H1 (cell line): ENCODE data around the gene ADAMTS16. TPM values are rescaled to one million over a fixed set of nuclear protein-coding genes. Genes with fewer than 3 reads are reported as not detected.

Source experiments
- CTCF ChIA-PET: fragments of 300-600 bp; sonication (Branson Sonifier 250); formaldehyde crosslinking; loops from one replicate; lab custom pipeline; 2021; ENCODE audit not compliant: partially characterized antibody; lab: Charles Lee
- POLR2A ChIA-PET: fragments of 300-600 bp; sonication (Branson Sonifier 250); formaldehyde crosslinking; loops from one replicate; lab custom pipeline; 2021; ENCODE audit warnings: inconsistent platforms; ENCODE audit not compliant: partially characterized antibody; lab: Charles Lee
- DNase-seq, 2 experiments: peaks; one replicate each; pipeline versions ENCODE4 v3.0.0 to v3.0.0-alpha.2; 2010 to 2022; ENCODE audit warnings: low spot score in 2 of 2, low read depth in 1 of 2, mixed read lengths in 1 of 2
- FAIRE-seq: peaks from 2 replicates; lab custom pipeline; 2011; peaks lifted over from hg19 to GRCh38; lab: Jason Lieb, UNC
- H2AFZ ChIP-seq: 2 replicates; pipeline ENCODE4 v1.8.1; 2012; ENCODE audit warnings: low read length, inconsistent platforms
- H2AK5ac ChIP-seq: 2 replicates; pipeline ENCODE4 v1.6.1; 2013; ENCODE audit warnings: low read depth, low read length
- H2BK120ac ChIP-seq: replicated peaks from 2 replicates; pipeline ENCODE3; 2013; ENCODE audit warnings: low read depth, low read length, inconsistent platforms
- H2BK12ac ChIP-seq: 2 replicates; pipeline ENCODE4 v1.6.1; 2013; ENCODE audit warnings: low read depth, low read length
- H2BK15ac ChIP-seq: 2 replicates; pipeline ENCODE4 v1.6.1; 2013; ENCODE audit warnings: low read length
- H2BK20ac ChIP-seq: 2 replicates; pipeline ENCODE4 v1.6.1; 2013; ENCODE audit warnings: low read length
- H2BK5ac ChIP-seq: 2 replicates; pipeline ENCODE4 v1.6.1; 2013; ENCODE audit warnings: low read depth, low read length
- H3K14ac ChIP-seq: 2 replicates; pipeline ENCODE4 v1.6.1; 2013; ENCODE audit warnings: inconsistent platforms; ENCODE audit not compliant: insufficient read length
- H3K18ac ChIP-seq: 2 replicates; pipeline ENCODE4 v1.6.1; 2013; ENCODE audit warnings: low read length; ENCODE audit errors: extremely low read depth
- H3K23ac ChIP-seq: 2 replicates; pipeline ENCODE4 v1.6.1; 2013; ENCODE audit warnings: inconsistent platforms; ENCODE audit not compliant: insufficient read length
- H3K23me2 ChIP-seq: 2 replicates; pipeline ENCODE4 v1.6.1; 2013; ENCODE audit warnings: low read depth, low read length
- H3K27ac ChIP-seq: 2 replicates; pipeline ENCODE4 v1.6.1; 2011; ENCODE audit warnings: low read depth, low read length, inconsistent platforms
- H3K27me3 ChIP-seq, 4 experiments: replicated peaks in 1 of 4; 1 replicate in 1 of 4; 2 replicates in 3 of 4; pipeline versions ENCODE4 v1.6.1 to v1.8.1; 2011 to 2013; ENCODE audit warnings: low read length in 3 of 4, mild to moderate bottlenecking in 3 of 4, inconsistent platforms in 2 of 4, mixed read lengths in 2 of 4, moderate library complexity in 1 of 4; ENCODE audit not compliant: control insufficient read depth in 3 of 4, insufficient read depth in 3 of 4; ENCODE audit errors: extremely low read depth in 1 of 4
- H3K36me3 ChIP-seq, 4 experiments: 2 replicates each; pipeline versions ENCODE4 v1.6.1 to v1.8.1; 2011 to 2013; ENCODE audit warnings: mild to moderate bottlenecking in 4 of 4, low read length in 3 of 4, moderate library complexity in 2 of 4, control low read depth in 1 of 4, inconsistent platforms in 1 of 4; ENCODE audit not compliant: insufficient read depth in 4 of 4, control insufficient read depth in 2 of 4
- H3K4ac ChIP-seq: replicated peaks from 2 replicates; pipeline ENCODE3; 2013; ENCODE audit warnings: low read length, low read depth, mixed read lengths, inconsistent platforms; ENCODE audit not compliant: insufficient read length
- H3K4me1 ChIP-seq, 4 experiments: replicated peaks in 1 of 4; 1 replicate in 1 of 4; 2 replicates in 3 of 4; pipeline versions ENCODE4 v1.6.1 to v1.8.1; 2011 to 2013; ENCODE audit warnings: low read length in 3 of 4, inconsistent platforms in 2 of 4, mixed read lengths in 1 of 4; ENCODE audit not compliant: insufficient read depth in 4 of 4, control insufficient read depth in 3 of 4
- H3K4me2 ChIP-seq, 2 experiments: 2 replicates each; pipeline versions ENCODE4 v1.6.1 to v1.8.1; 2011 to 2013; ENCODE audit warnings: low read depth in 2 of 2, low read length in 2 of 2, control low read depth in 1 of 2, inconsistent platforms in 1 of 2, mild to moderate bottlenecking in 1 of 2; ENCODE audit not compliant: insufficient read depth in 1 of 2
- H3K4me3 ChIP-seq, 4 experiments: fragments of 200-600, 300-600 bp in 1 of 4; sonication (generic), shearing (Covaris generic), sonication (Bioruptor Twin) in 1 of 4; 2 replicates each; pipeline versions ENCODE4 v1.5.1 to v1.8.1; 2011 to 2016; ENCODE audit warnings: low read length in 4 of 4, low read depth in 3 of 4, control low read depth in 2 of 4, inconsistent platforms in 2 of 4, mild to moderate bottlenecking in 2 of 4, mixed read lengths in 1 of 4, moderate library complexity in 1 of 4; ENCODE audit not compliant: insufficient read depth in 2 of 4; ENCODE audit errors: extremely low read depth in 1 of 4
- H3K56ac ChIP-seq: replicated peaks from 2 replicates; pipeline ENCODE3; 2013; ENCODE audit warnings: low read depth, mild to moderate bottlenecking, mixed read lengths, low read length, inconsistent platforms; ENCODE audit not compliant: insufficient read length
- H3K79me1 ChIP-seq: 2 replicates; pipeline ENCODE4 v1.6.1; 2013; ENCODE audit warnings: low read depth, low read length, control low read depth
- H3K79me2 ChIP-seq, 2 experiments: 2 replicates each; pipeline versions ENCODE4 v1.6.1 to v1.8.1; 2012 to 2013; ENCODE audit warnings: low read length in 2 of 2, mild to moderate bottlenecking in 2 of 2, inconsistent platforms in 1 of 2; ENCODE audit not compliant: insufficient read depth in 2 of 2, control insufficient read depth in 1 of 2
- H3K9ac ChIP-seq, 4 experiments: replicated peaks in 1 of 4; 1 replicate in 1 of 4; 2 replicates in 3 of 4; pipeline versions ENCODE4 v1.6.1 to v1.8.1; 2011 to 2013; ENCODE audit warnings: low read depth in 3 of 4, low read length in 3 of 4, control low read depth in 2 of 4, mild to moderate bottlenecking in 2 of 4, moderate library complexity in 2 of 4, inconsistent platforms in 1 of 4; ENCODE audit errors: extremely low read depth in 1 of 4
- H3K9me3 ChIP-seq, 2 experiments: 2 replicates each; pipeline versions ENCODE4 v1.6.1 to v1.8.1; 2012 to 2013; ENCODE audit warnings: mild to moderate bottlenecking in 2 of 2, moderate library complexity in 2 of 2, control low read depth in 1 of 2, inconsistent platforms in 1 of 2, low read depth in 1 of 2, low read length in 1 of 2, mixed read lengths in 1 of 2; ENCODE audit not compliant: insufficient read depth in 2 of 2
- H4K20me1 ChIP-seq, 2 experiments: replicated peaks in 1 of 2; 2 replicates each; pipeline versions ENCODE3 to v1.8.1; 2011 to 2013; ENCODE audit warnings: inconsistent platforms in 2 of 2, low read length in 2 of 2, mild to moderate bottlenecking in 1 of 2; ENCODE audit not compliant: insufficient read depth in 2 of 2, control insufficient read depth in 1 of 2
- H4K5ac ChIP-seq: 2 replicates; pipeline ENCODE4 v1.6.1; 2013; ENCODE audit warnings: low read length, low read depth, mixed read lengths, inconsistent platforms; ENCODE audit not compliant: insufficient read length
- H4K8ac ChIP-seq: 2 replicates; pipeline ENCODE4 v1.8.0; 2013; ENCODE audit warnings: mild to moderate bottlenecking, moderate library complexity, low read length, inconsistent platforms; ENCODE audit not compliant: insufficient read depth; ENCODE audit errors: extremely low read depth
- H4K91ac ChIP-seq: replicated peaks from 2 replicates; pipeline ENCODE3; 2013; ENCODE audit warnings: low read length, mixed read lengths, inconsistent platforms; ENCODE audit not compliant: insufficient read length
- CTBP2 ChIP-seq: IDR thresholded peaks from 2 replicates; pipeline ENCODE4 v1.7.0; 2011; ENCODE audit warnings: borderline replicate concordance, mild to moderate bottlenecking, moderate library complexity, mixed read lengths, low read length; ENCODE audit not compliant: insufficient read depth, insufficient read length
- EZH2 ChIP-seq: fragments of 200-600 bp; sonication (generic); IDR thresholded peaks from 2 replicates; pipeline ENCODE4 v1.7.1; 2012; ENCODE audit warnings: low read depth, mild to moderate bottlenecking, moderate library complexity, low read length, inconsistent platforms; ENCODE audit not compliant: severe bottlenecking
- JUN ChIP-seq: IDR thresholded peaks from 2 replicates; pipeline ENCODE4 v1.6.1; 2011; ENCODE audit warnings: low read depth, mild to moderate bottlenecking, improper control_type of control experiment, low read length
- KDM4A ChIP-seq: IDR thresholded peaks from one replicate; pipeline ENCODE4 v1.7.1; 2012; ENCODE audit warnings: low read depth, mild to moderate bottlenecking, moderate library complexity, low read length, inconsistent platforms; ENCODE audit not compliant: severe bottlenecking
- KDM5A ChIP-seq: fragments of 200-600 bp; IDR thresholded peaks from 2 replicates; pipeline ENCODE4 v1.7.1; 2012; ENCODE audit warnings: mild to moderate bottlenecking, low read length, inconsistent platforms, mixed read lengths
- NRF1 ChIP-seq: IDR thresholded peaks from 2 replicates; pipeline ENCODE4 v1.6.1; 2011; ENCODE audit warnings: mild to moderate bottlenecking, low read depth, low read length, improper control_type of control experiment
- POLR2A ChIP-seq, 2 experiments: IDR thresholded peaks; 1 replicate in 1 of 2; 2 replicates in 1 of 2; pipeline ENCODE4 v1.6.1; 2011; ENCODE audit warnings: low read depth in 2 of 2, low read length in 2 of 2, mild to moderate bottlenecking in 2 of 2; ENCODE audit errors: control extremely low read depth in 1 of 2
- RNF2 ChIP-seq: fragments of 200-900, 300-1000 bp; sonication (generic); IDR thresholded peaks from 2 replicates; pipeline ENCODE4 v1.7.1; 2016; ENCODE audit warnings: borderline replicate concordance, low read depth, mild to moderate bottlenecking, antibody characterized with exemption, low read length; ENCODE audit not compliant: poor library complexity, severe bottlenecking; ENCODE audit errors: missing control alignments
- SIN3A ChIP-seq, 2 experiments: IDR thresholded peaks in 1 of 2; conservative IDR thresholded peaks in 1 of 2; 2 replicates each; pipeline ENCODE4 v1.6.1; 2011 to 2012; ENCODE audit warnings: low read length in 2 of 2, improper control_type of control experiment in 1 of 2, low read depth in 1 of 2, mild to moderate bottlenecking in 1 of 2
- TAF1 ChIP-seq: IDR thresholded peaks from 2 replicates; pipeline ENCODE4 v1.6.1; 2011; ENCODE audit warnings: mild to moderate bottlenecking, low read depth, low read length
- TBP ChIP-seq: IDR thresholded peaks from 2 replicates; pipeline ENCODE4 v1.6.1; 2011; ENCODE audit warnings: low read depth, low read length, improper control_type of control experiment
- WGBS, 2 experiments: shearing (Covaris generic) in 1 of 2; methylation state at CpG; one replicate each; pipeline versions ENCODE4 v1.1.6 to v1.1.7; 2013 to 2015; ENCODE audit warnings: low lambda C conversion rate in 2 of 2, mixed read lengths in 2 of 2, inconsistent platforms in 1 of 2, low coverage in 1 of 2, missing lambda C conversion rate in 1 of 2; ENCODE audit not compliant: insufficient replicate concordance in 2 of 2, insufficient coverage in 1 of 2, insufficient read length in 1 of 2; ENCODE audit errors: extremely low coverage in 1 of 2, missing lambda C conversion rate in 1 of 2; 5-methylcytosine and 5-hydroxymethylcytosine counted together
- polyA plus RNA-seq, 7 experiments: library from polyadenylated mRNA; depleted of rRNA in 3 of 7; stranded (reverse) in 5 of 7; unstranded in 2 of 7; fragments of >200 nt in 5 of 7; fragments of 200-250 nt in 2 of 7; gene quantifications; 1 replicate in 5 of 7; 2 replicates in 1 of 7; 4 replicates in 1 of 7; pipeline versions ENCODE4 v1.2.1 to v1.2.3, GENCODE V29; 2011 to 2013; ENCODE audit warnings: missing spikeins in 2 of 7, mixed read lengths in 2 of 7
- total RNA-seq: library from RNA; stranded (reverse); fragmentation: NEBNext Ultra II Directional; extraction: Animal tissue kit (Norgen Biotek cat#: 25700); gene quantifications from 2 replicates; pipeline ENCODE4 v1.2.1, GENCODE V29; 2021

Gene ADAMTS16
- total and polyA plus RNA-seq, 2 of the 8 experiments (the other 6 are each of a cell fraction or from before 2014, with no cell fraction given) = 3.7 to 16.0 TPM

DNA sequence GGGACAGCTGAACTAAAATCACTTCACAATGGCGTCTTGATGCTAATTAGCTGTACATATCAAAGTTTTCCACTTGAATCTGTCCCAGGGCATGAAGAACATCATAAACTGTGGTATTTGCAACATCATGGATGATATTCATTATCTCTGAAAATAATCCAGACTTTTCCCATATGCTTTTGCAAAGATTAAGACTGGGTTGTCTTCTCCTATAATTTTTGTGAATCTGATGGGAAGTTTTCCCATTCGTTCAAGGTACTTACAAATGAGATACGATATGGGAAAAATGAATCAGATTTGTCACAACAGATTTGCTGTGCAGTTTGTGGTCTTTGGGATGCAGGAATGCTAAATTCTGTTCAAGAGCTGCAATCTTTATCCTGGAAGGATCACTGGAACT, 17.4 kb upstream of the ADAMTS16 start:
- Histone ChIP-seq H3K9ac (no peak overlapping the region), H3K4ac (no peak overlapping the region), H3K79me2 (no peaks in the 10 kb centered on the region), H2BK12ac (no peak overlapping the region), H4K8ac (no peak overlapping the region), H3K18ac (no peak overlapping the region), H3K36me3 (no peaks in the 10 kb centered on the region), H2BK15ac (no peak overlapping the region), H3K4me1 (no peaks in the 10 kb centered on the region), H2BK5ac (no peak overlapping the region), H3K4me3 (no peak overlapping the region), H2AFZ (no peak overlapping the region), H2AK5ac (no peak overlapping the region), H3K27ac (no peak overlapping the region), H2BK20ac (no peak overlapping the region), H3K4me2 (no peak overlapping the region), H3K27me3 (no peaks in the 10 kb centered on the region; a peak in 1 of 7 replicates), H3K9me3 (no peaks in the 10 kb centered on the region), H3K56ac (no peak overlapping the region), H3K23me2 (no peaks in the 10 kb centered on the region), H4K5ac (no peak overlapping the region), H4K20me1 (no peaks in the 10 kb centered on the region), H3K79me1 (no peaks in the 10 kb centered on the region), H2BK120ac (no peak overlapping the region), H3K23ac (no peak overlapping the region), H3K14ac (no peak overlapping the region), H4K91ac (no peak overlapping the region)
- FAIRE-seq (no peak), DNase-seq (no peak)
- CTCF ChIA-PET = no interaction called here
- TF ChIP-seq SIN3A (conservative IDR thresholded peaks at IDR 0.05 in 1 of 2, IDR thresholded peaks at IDR 0.05 in 1 of 2; ENCODE audit: low read depth in 1 of 2, low read length in 2 of 2) (no peak), TAF1 (no peak), KDM5A (no peak), JUN (no peak), CTBP2 (no peak), TBP (no peak), POLR2A (IDR thresholded peaks at IDR 0.05; ENCODE audit: control extremely low read depth in 1 of 2, low read depth in 2 of 2, low read length in 2 of 2) (no peak), NRF1 (no peak), RNF2 (no peak), KDM4A (no peak), EZH2 (no peak)
- WGBS, 2 experiments = 92% methylated on average over 3 of the region's 3 CpGs; no CpG with 5 or more reads in 1 of the 2 experiments
- POLR2A ChIA-PET = no interaction called here
